Measurements from ENCODE around the gene CDA.

Gene CDA

GRCh38 chr1:20618550-20618949, 29.7 kb downstream of the CDA start:
- no peaks in the 10 kb centered on the region for H3K9me3 ChIP-seq (ENCODE audit: insufficient read depth, low read depth, low read length)
- H3K4me1 ChIP-seq (ENCODE audit: insufficient read depth, low read length) = peaks cover 5% of the 10 kb centered on the region; the same call in 1 of the 2 replicates
- H3K27me3 ChIP-seq (ENCODE audit: insufficient read depth, low read length) = no peaks in the 10 kb centered on the region
- no peaks in the 10 kb centered on the region for H3K36me3 ChIP-seq (ENCODE audit: insufficient read depth, low read length)
- H3K27ac ChIP-seq (ENCODE audit: low read depth, low read length) = no peak overlapping the region
- H3K4me3 ChIP-seq (ENCODE audit: low read length) = no peak overlapping the region
- H3K9ac ChIP-seq (ENCODE audit: low read depth, low read length) = no peak overlapping the region
- WGBS = 92% methylated on average over 4 of the region's 4 CpGs

GRCh38 chr1:20619999-20620398, 31.1 kb downstream of the CDA start:
- peaks cover 11% of the 10 kb centered on the region; the same call in 1 of the 2 replicates for H3K4me1 ChIP-seq (ENCODE audit: insufficient read depth, low read length)
- H3K36me3 ChIP-seq (ENCODE audit: insufficient read depth, low read length) = no peaks in the 10 kb centered on the region
- H3K9ac ChIP-seq (ENCODE audit: low read depth, low read length) = no peak overlapping the region
- H3K27me3 ChIP-seq (ENCODE audit: insufficient read depth, low read length) = no peaks in the 10 kb centered on the region
- 97% methylated on average over 1 of the region's 1 CpG for WGBS
- no peak overlapping the region for H3K4me3 ChIP-seq (ENCODE audit: low read length)
- H3K9me3 ChIP-seq (ENCODE audit: insufficient read depth, low read depth, low read length) = no peaks in the 10 kb centered on the region
- H3K27ac ChIP-seq (ENCODE audit: low read depth, low read length) = no peak overlapping the region

GRCh38 chr1:20621012-20621411, 32.1 kb downstream of the CDA start:
- H3K9ac ChIP-seq (ENCODE audit: low read depth, low read length) = no peak overlapping the region
- no peak overlapping the region for H3K4me3 ChIP-seq (ENCODE audit: low read length)
- H3K27me3 ChIP-seq (ENCODE audit: insufficient read depth, low read length) = no peaks in the 10 kb centered on the region
- H3K36me3 ChIP-seq (ENCODE audit: insufficient read depth, low read length) = no peaks in the 10 kb centered on the region
- peaks cover 12% of the 10 kb centered on the region; the same call in 1 of the 2 replicates for H3K4me1 ChIP-seq (ENCODE audit: insufficient read depth, low read length)
- H3K27ac ChIP-seq (ENCODE audit: low read depth, low read length) = no peak overlapping the region
- 81% methylated on average over 6 of the region's 6 CpGs for WGBS
- H3K9me3 ChIP-seq (ENCODE audit: insufficient read depth, low read depth, low read length) = no peaks in the 10 kb centered on the region

GRCh38 chr1:20624709-20625108, 35.8 kb downstream of the CDA start:
- H3K4me1 ChIP-seq (ENCODE audit: insufficient read depth, low read length) = peaks cover 18% of the 10 kb centered on the region
- peak overlapping the region; percentile 90; the same call in 1 of the 2 replicates for H3K27ac ChIP-seq (ENCODE audit: low read depth, low read length)
- 70% methylated on average over 1 of the region's 1 CpG for WGBS

GRCh38 chr1:20625176-20626097, 36.5 kb downstream of the CDA start:
- Histone ChIP-seq H3K9ac (ENCODE audit: low read depth, low read length) (0 out of 2 replicates have a peak overlapping the region, but pooled peaks have one; percentile 42), H3K9me3 (ENCODE audit: insufficient read depth, low read depth, low read length) (peaks cover 16% of the 10 kb centered on the region), H3K27ac (ENCODE audit: low read depth, low read length) (peak overlapping the region; percentile 90; the same call in 1 of the 2 replicates), H3K4me3 (ENCODE audit: low read length) (peak overlapping the region; percentile 23; the same call in 1 of the 2 replicates), H3K4me1 (ENCODE audit: insufficient read depth, low read length) (peaks cover 18% of the 10 kb centered on the region), H3K27me3 (ENCODE audit: insufficient read depth, low read length) (no peaks in the 10 kb centered on the region), H3K36me3 (ENCODE audit: insufficient read depth, low read length) (no peaks in the 10 kb centered on the region)
- WGBS = 41% methylated on average over 3 of the region's 3 CpGs

More at GRCh38 chr1:20624709-20625108, 35.8 kb downstream of the CDA start:
- Histone ChIP-seq H3K4me3 (ENCODE audit: low read length) (no peak overlapping the region; the same call in 1 of the 2 replicates), H3K36me3 (ENCODE audit: insufficient read depth, low read length) (no peaks in the 10 kb centered on the region), H3K27me3 (ENCODE audit: insufficient read depth, low read length) (no peaks in the 10 kb centered on the region), H3K9me3 (ENCODE audit: insufficient read depth, low read depth, low read length) (peaks cover 16% of the 10 kb centered on the region), H3K9ac (ENCODE audit: low read depth, low read length) (no peak overlapping the region)

GRCh38 chr1:20626098-20626427, 37.2 kb downstream of the CDA start:
- WGBS = 67% methylated on average over 1 of the region's 1 CpG
- no peaks in the 10 kb centered on the region for H3K36me3 ChIP-seq (ENCODE audit: insufficient read depth, low read length)

GRCh38 chr1:20626524-20626923, 37.6 kb downstream of the CDA start:
- peaks cover 16% of the 10 kb centered on the region for H3K9me3 ChIP-seq (ENCODE audit: insufficient read depth, low read depth, low read length)
- WGBS = 82% methylated on average over 1 of the region's 1 CpG
- H3K27ac ChIP-seq (ENCODE audit: low read depth, low read length) = peak overlapping the region; percentile 32; the same call in 1 of the 2 replicates

More at GRCh38 chr1:20626098-20626427, 37.2 kb downstream of the CDA start:
- Histone ChIP-seq H3K9ac (ENCODE audit: low read depth, low read length) (no peak overlapping the region), H3K27me3 (ENCODE audit: insufficient read depth, low read length) (no peaks in the 10 kb centered on the region), H3K9me3 (ENCODE audit: insufficient read depth, low read depth, low read length) (peaks cover 16% of the 10 kb centered on the region), H3K4me1 (ENCODE audit: insufficient read depth, low read length) (peaks cover 18% of the 10 kb centered on the region), H3K4me3 (ENCODE audit: low read length) (no peak overlapping the region; the same call in 1 of the 2 replicates), H3K27ac (ENCODE audit: low read depth, low read length) (no peak overlapping the region; the same call in 1 of the 2 replicates)

GRCh38 chr1:20630729-20631128, 41.8 kb downstream of the CDA start:
- H3K4me3 ChIP-seq (ENCODE audit: low read length) = no peak overlapping the region
- H3K27ac ChIP-seq (ENCODE audit: low read depth, low read length) = no peak overlapping the region
- no peaks in the 10 kb centered on the region for H3K27me3 ChIP-seq (ENCODE audit: insufficient read depth, low read length)
- H3K36me3 ChIP-seq (ENCODE audit: insufficient read depth, low read length) = no peaks in the 10 kb centered on the region
- H3K4me1 ChIP-seq (ENCODE audit: insufficient read depth, low read length) = peaks cover 11% of the 10 kb centered on the region; the same call in 1 of the 2 replicates
- 85% methylated on average over 4 of the region's 4 CpGs for WGBS
- peaks cover 16% of the 10 kb centered on the region for H3K9me3 ChIP-seq (ENCODE audit: insufficient read depth, low read depth, low read length)
- H3K9ac ChIP-seq (ENCODE audit: low read depth, low read length) = no peak overlapping the region

More at GRCh38 chr1:20626524-20626923, 37.6 kb downstream of the CDA start:
- peaks cover 18% of the 10 kb centered on the region for H3K4me1 ChIP-seq (ENCODE audit: insufficient read depth, low read length)
- H3K36me3 ChIP-seq (ENCODE audit: insufficient read depth, low read length) = no peaks in the 10 kb centered on the region
- H3K9ac ChIP-seq (ENCODE audit: low read depth, low read length) = no peak overlapping the region
- H3K27me3 ChIP-seq (ENCODE audit: insufficient read depth, low read length) = no peaks in the 10 kb centered on the region
- H3K4me3 ChIP-seq (ENCODE audit: low read length) = no peak overlapping the region

GRCh38 chr1:20632386-20632785, 43.5 kb downstream of the CDA start:
- Histone ChIP-seq H3K9me3 (ENCODE audit: insufficient read depth, low read depth, low read length) (peaks cover 14% of the 10 kb centered on the region; the same call in 1 of the 2 replicates), H3K4me1 (ENCODE audit: insufficient read depth, low read length) (0 out of 2 replicates have a peak, but pooled peaks cover 4% of the 10 kb centered on the region), H3K36me3 (ENCODE audit: insufficient read depth, low read length) (no peaks in the 10 kb centered on the region), H3K27ac (ENCODE audit: low read depth, low read length) (no peak overlapping the region), H3K4me3 (ENCODE audit: low read length) (no peak overlapping the region), H3K9ac (ENCODE audit: low read depth, low read length) (no peak overlapping the region), H3K27me3 (ENCODE audit: insufficient read depth, low read length) (no peaks in the 10 kb centered on the region)
- WGBS = 100% methylated on average over 2 of the region's 3 CpGs

- H3K4me3 ChIP-seq (ENCODE audit: low read length) = peak within 1 kb of the TSS; percentile 61
- H3K9me3 ChIP-seq (ENCODE audit: insufficient read depth, low read depth, low read length) = peaks cover 5% of the 10 kb centered on the region; the same call in 1 of the 2 replicates
- no peaks in the 10 kb centered on the region for H3K27me3 ChIP-seq (ENCODE audit: insufficient read depth, low read length)
- peak within 1 kb of the TSS; percentile 68; the same call in 1 of the 2 replicates for H3K27ac ChIP-seq (ENCODE audit: low read depth, low read length)
- WGBS = 3% methylated on average over 93 of the region's 93 CpGs
- H3K9ac ChIP-seq (ENCODE audit: low read depth, low read length) = peak within 1 kb of the TSS; percentile 62
- H3K36me3 ChIP-seq (ENCODE audit: insufficient read depth, low read length) = no peaks in the 10 kb centered on the region; the same call in 1 of the 2 replicates
- 0 out of 2 replicates have a peak, but pooled peaks cover 4% of the 10 kb centered on the region for H3K4me1 ChIP-seq (ENCODE audit: insufficient read depth, low read length)
These were observed 44.5 kb downstream of the CDA start, which contains the start of gene PINK1 for GRCh38 chr1:20633190-20634064. Gene PINK1 (plus strand): TSS chr1:20633458. CDS start chr1:20633549, 91 bp downstream.
